Measurements from ENCODE around the gene AFAP1L2.

The AFAP1L2 gene

GRCh38 chr10:114281461-114281860, 122.8 kb downstream of the AFAP1L2 start:
- DNase-seq (ENCODE audit: low read depth): no peak

GRCh38 chr10:114281006-114281405, 123.3 kb downstream of the AFAP1L2 start:
- H3K4me3 ChIP-seq (ENCODE audit: low read depth, low read length): no peak overlapping the region
- TF ChIP-seq CTCF (IDR thresholded peaks at IDR 0.05; ENCODE audit: low read depth, low read length, missing control alignments): no peak
- in situ Hi-C loops (cut with HindIII; ENCODE audit: low sequenced_read_pairs): no loop called here
- no peak for DNase-seq (ENCODE audit: low read depth)

More at GRCh38 chr10:114281461-114281860, 122.8 kb downstream of the AFAP1L2 start:
- no peak overlapping the region for H3K4me3 ChIP-seq (ENCODE audit: low read depth, low read length)
- no peak for TF ChIP-seq CTCF (IDR thresholded peaks at IDR 0.05; ENCODE audit: low read depth, low read length, missing control alignments)
- in situ Hi-C loops (cut with HindIII; ENCODE audit: low sequenced_read_pairs): no loop called here

- no peak for TF ChIP-seq CTCF (IDR thresholded peaks at IDR 0.05; ENCODE audit: low read depth, low read length, missing control alignments)
- no peak overlapping the region for H3K4me3 ChIP-seq (ENCODE audit: low read depth, low read length)
- no peak for DNase-seq (ENCODE audit: low read depth)
- in situ Hi-C loops (cut with HindIII; ENCODE audit: low sequenced_read_pairs): no loop called here
These were observed 124.2 kb downstream of the AFAP1L2 start for GRCh38 chr10:114279901-114280644.

GRCh38 chr10:114279289-114279688, 125.0 kb downstream of the AFAP1L2 start:
- no peak for TF ChIP-seq CTCF (IDR thresholded peaks at IDR 0.05; ENCODE audit: low read depth, low read length, missing control alignments)
- in situ Hi-C loops (cut with HindIII; ENCODE audit: low sequenced_read_pairs): no loop called here
- no peak overlapping the region for H3K4me3 ChIP-seq (ENCODE audit: low read depth, low read length)
- no peak for DNase-seq (ENCODE audit: low read depth)

- TF ChIP-seq CTCF (IDR thresholded peaks at IDR 0.05; ENCODE audit: low read depth, low read length, missing control alignments): no peak
- in situ Hi-C loops (cut with HindIII; ENCODE audit: low sequenced_read_pairs): no loop called here
- no peak for DNase-seq (ENCODE audit: low read depth)
- no peak overlapping the region for H3K4me3 ChIP-seq (ENCODE audit: low read depth, low read length)
These were observed 125.5 kb downstream of the AFAP1L2 start for GRCh38 chr10:114278884-114279191.

- TF ChIP-seq CTCF (IDR thresholded peaks at IDR 0.05; ENCODE audit: low read depth, low read length, missing control alignments): no peak
- DNase-seq (ENCODE audit: low read depth): no peak
- in situ Hi-C loops (cut with HindIII; ENCODE audit: low sequenced_read_pairs): no loop called here
- H3K4me3 ChIP-seq (ENCODE audit: low read depth, low read length): no peak overlapping the region
These were observed 126.0 kb downstream of the AFAP1L2 start for GRCh38 chr10:114278140-114278883.
